Measurements from ENCODE around the gene MCRIP2. TPM values are rescaled to one million over a fixed set of nuclear protein-coding genes. Genes with fewer than 3 reads are reported as not detected.

MCRIP2 gene
- total RNA-seq (2021) (64.2 and 69.6 TPM in 2 replicates), Bru-seq, nascent RNA (percentile 65 among the genes with signal in this experiment), BruChase-seq, experiment 1, labeled RNA remaining after a 2-hour chase (percentile 72 among the genes with signal in this experiment), BruChase-seq, experiment 2, labeled RNA remaining after a 6-hour chase (percentile 78 among the genes with signal in this experiment)
- long read RNA-seq, transcript MCRIP2-206 (5 exons, 1,379 nt) = minor isoform, 15 of 95 reads
- long read RNA-seq, transcript MCRIP2-203 (6 exons, 1,050 nt) = minor isoform, 7 of 95 reads
- long read RNA-seq, transcript MCRIP2-201 (5 exons, 946 nt) = major isoform, 39 of 95 reads
- long read RNA-seq, partial matches to known transcripts = 17 of 95 reads
- long read RNA-seq, other reads (novel, unspliced or antisense) = 12 of 95 reads

DNA sequence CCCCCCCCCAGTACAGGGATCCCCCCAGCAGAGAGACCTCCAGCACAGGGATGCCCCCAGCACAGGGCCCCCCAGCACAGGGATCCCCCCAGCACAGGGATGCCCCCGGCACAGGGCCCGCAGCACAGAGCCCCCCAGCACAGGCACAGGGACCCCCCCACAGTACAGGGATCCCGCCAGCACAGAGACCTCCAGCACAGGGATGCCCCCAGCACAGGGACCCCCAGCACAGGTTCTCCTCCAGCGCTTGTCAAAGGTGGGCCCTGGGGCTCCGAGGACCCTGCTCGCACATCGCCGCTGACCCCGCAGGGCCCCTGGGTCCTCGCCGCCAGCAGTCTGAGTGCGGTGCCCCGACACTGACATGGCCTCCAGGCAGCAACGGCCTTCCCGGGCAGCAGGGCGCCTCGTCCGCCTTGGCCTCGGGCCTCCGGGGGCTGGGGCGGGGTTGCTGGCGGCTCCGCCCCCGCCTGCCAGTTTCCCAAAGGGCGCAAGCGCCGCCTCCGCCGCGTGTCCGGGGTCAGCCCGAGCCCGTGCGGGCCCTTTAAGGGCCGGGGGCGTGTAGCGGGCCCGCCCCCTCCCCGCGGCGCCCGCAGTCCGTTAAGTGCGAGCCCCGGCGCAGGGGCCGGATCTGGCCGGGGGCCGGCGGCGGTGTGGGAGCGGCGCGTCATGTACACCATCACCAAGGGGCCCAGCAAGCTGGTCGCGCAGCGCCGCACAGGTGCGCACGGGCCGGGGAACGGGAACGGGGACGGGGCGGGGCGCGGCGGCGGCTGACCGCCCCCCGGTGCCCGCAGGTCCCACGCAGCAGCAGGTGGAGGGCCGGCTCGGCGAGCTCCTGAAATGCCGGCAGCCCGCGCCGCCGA, at the start of gene MCRIP2:
Gene MCRIP2 (plus strand): TSS at position 503 of the 863 bp plus-strand sequence. CDS start 164 bp downstream, at position 667.
- Histone ChIP-seq H3K4me1 (replicated peaks; ENCODE audit: insufficient read depth) (peaks cover 39% of the 10 kb centered on the region), H3K27ac (peak within 1 kb of the TSS; percentile 23; the same call in 1 of the 2 replicates), H3K4me3 (peak within 1 kb of the TSS; percentile 69), H2AFZ (peak within 1 kb of the TSS; percentile 73), H3K9me3 (ENCODE audit: insufficient read depth, low read depth) (no peaks in the 10 kb centered on the region), H3K79me2 (ENCODE audit: low read depth) (peaks cover 36% of the 10 kb centered on the region), H3F3A (ENCODE audit: insufficient read depth, low read depth) (peaks cover 36% of the 10 kb centered on the region), H3K4me2 (peak within 1 kb of the TSS; percentile 97), H4K20me1 (ENCODE audit: insufficient read depth) (peaks cover 10% of the 10 kb centered on the region; the same call in 1 of the 2 replicates), H3K36me3 (ENCODE audit: low read depth) (no peaks in the 10 kb centered on the region), H3K9me2 (ENCODE audit: insufficient read depth) (no peaks in the 10 kb centered on the region), H3K27me3 (ENCODE audit: insufficient read depth, low read depth) (no peaks in the 10 kb centered on the region)
- ChIA-PET POLR2A (ENCODE audit: unreplicated experiment) (interaction anchor here (0.6 kb wide), 2 partner anchors 32 to 99 kb away, joined by 3 to 4 read pairs; partner anchors contain the start of gene CIAO3), CTCF (no interaction called here)
- intact Hi-C loops (cut with micrococcal nuclease; ENCODE audit: unreplicated experiment) = loop anchor here (10.0 kb wide), 1 partner anchor 257 kb away; the partner anchor contains the start of gene PGAP6
- BruUV-seq (replicated peaks) = no TSS peak
- TF ChIP-seq CTCF (conservative IDR thresholded peaks at IDR 0.05) (no peak), EZH2 (IDR thresholded peaks at IDR 0.05; ENCODE audit: low read depth) (no peak)
- DNase-seq = peak; percentile 46 to 95

DNA sequence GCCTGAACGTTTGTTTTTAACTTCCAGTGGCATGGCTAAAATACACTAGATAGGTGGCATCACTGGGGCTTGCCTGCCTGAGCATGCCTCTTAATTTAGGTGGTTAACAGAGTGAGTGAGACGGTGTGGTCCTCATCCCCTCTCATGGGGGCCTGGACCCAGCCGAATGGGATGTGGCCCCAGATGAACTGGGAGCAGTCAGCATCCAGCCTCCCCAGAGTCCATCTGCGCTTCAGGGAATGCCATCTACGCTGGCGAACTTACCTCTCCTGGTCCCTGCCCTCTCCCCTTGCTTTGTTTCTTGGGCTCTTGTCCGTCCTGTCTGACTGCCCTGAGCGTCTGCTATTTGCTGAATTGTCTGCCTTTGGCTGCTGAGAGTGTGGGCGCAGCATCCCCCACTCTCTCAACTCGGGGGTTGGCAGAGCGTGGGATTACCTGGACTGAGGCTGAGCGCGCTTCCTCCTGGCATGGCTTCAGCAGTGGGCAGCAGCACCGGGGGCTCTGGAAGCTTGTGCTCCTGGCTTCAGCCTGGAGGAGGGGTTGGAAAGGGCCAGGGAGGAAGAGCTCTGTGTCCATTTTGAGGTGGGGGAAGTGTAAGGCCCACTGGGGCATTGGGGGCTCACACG, 49.6 kb upstream of the MCRIP2 start:
- H3K4me2 ChIP-seq = peak overlapping the region; percentile 99
- no peaks in the 10 kb centered on the region for H3K36me3 ChIP-seq (ENCODE audit: low read depth)
- peaks cover 44% of the 10 kb centered on the region for H4K20me1 ChIP-seq (ENCODE audit: insufficient read depth)
- ChIA-PET CTCF (interaction anchor here (0.6 kb wide), 2 partner anchors 46 to 72 kb away, joined by 3 read pairs; no protein-coding TSS in a partner anchor), POLR2A (ENCODE audit: unreplicated experiment) (no interaction called here)
- peaks cover 74% of the 10 kb centered on the region for H3K79me2 ChIP-seq (ENCODE audit: low read depth)
- no peak overlapping the region for H2AFZ ChIP-seq
- H3K9me3 ChIP-seq (ENCODE audit: insufficient read depth, low read depth) = no peaks in the 10 kb centered on the region
- TF ChIP-seq CTCF (conservative IDR thresholded peaks at IDR 0.05) (no peak), EZH2 (IDR thresholded peaks at IDR 0.05; ENCODE audit: low read depth) (no peak)
- peak overlapping the region; percentile 76 for H3K27ac ChIP-seq
- H3K9me2 ChIP-seq (ENCODE audit: insufficient read depth) = no peaks in the 10 kb centered on the region
- peaks cover 35% of the 10 kb centered on the region for H3F3A ChIP-seq (ENCODE audit: insufficient read depth, low read depth)
- intact Hi-C loops (cut with micrococcal nuclease; ENCODE audit: unreplicated experiment) = loop anchor here (2.0 kb wide), 1 partner anchor 45 kb away; the partner anchor contains the start of gene METTL26
- peak overlapping the region; percentile 14; the same call in 1 of the 2 replicates for H3K4me3 ChIP-seq
- no peaks in the 10 kb centered on the region for H3K27me3 ChIP-seq (ENCODE audit: insufficient read depth, low read depth)
- H3K4me1 ChIP-seq (replicated peaks; ENCODE audit: insufficient read depth) = peaks cover 46% of the 10 kb centered on the region
- DNase-seq = no peak
- BruUV-seq (replicated peaks) = TSS peak; percentile 13
